Measurements from ENCODE around the gene LBHD2. TPM values are rescaled to one million over a fixed set of nuclear protein-coding genes. Genes with fewer than 3 reads are reported as not detected.
"Not testable (repeated sequence)": the region's sequence is repeated elsewhere in the genome, so short reads cannot be mapped to it uniquely, and the experiment has no call there.

Gene LBHD2
- total RNA-seq, 1 donor from 2014 or later = 3.1 TPM

DNA sequence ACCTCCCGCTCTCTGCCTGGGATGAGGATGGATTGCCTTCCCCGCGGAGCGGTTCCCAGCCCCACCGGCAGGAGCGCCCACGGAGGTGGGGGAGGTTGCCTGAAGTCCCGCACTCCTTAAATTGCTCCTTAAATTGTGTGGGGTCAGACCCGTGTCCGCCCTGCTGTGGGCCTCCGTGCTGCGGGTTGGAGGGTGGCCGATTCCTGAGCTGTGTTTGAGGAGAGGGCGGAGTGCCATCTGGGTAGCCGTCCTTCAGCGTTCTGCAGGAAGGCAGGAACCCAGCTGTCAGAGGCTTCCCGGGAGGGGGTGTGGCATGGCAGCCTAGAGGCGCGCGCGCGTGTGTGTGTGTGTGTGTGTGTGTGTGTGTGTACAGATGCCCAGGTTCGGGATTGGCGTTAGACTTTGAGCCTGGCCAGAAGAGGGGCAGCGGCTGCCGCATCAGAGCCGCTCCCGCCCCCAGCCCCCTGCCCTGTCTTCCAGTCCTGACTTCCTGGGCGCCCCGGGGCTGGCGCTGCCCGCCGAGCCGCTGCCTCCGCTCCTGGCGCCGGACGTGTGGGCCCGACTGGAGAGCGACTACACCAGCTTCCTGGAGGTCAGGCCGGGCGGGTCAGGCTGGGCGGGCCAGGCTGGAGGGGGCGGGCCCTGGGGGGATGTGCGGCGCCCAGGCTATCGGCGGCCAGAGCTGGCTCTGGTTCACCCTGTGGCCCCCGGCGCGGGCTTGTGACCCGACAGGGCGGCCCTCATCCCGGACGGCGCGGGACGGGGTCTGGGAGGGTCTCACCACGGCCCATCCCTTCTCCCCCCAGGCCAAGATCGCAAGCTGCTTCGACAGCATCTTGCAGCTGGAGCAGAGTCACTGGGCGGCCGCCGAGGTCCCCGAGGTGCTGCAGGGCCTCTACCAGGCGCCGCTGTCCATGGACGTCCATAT, 19.7 kb downstream of the LBHD2 start:
- DNase-seq (ENCODE audit: low spot score) = no peak

DNA sequence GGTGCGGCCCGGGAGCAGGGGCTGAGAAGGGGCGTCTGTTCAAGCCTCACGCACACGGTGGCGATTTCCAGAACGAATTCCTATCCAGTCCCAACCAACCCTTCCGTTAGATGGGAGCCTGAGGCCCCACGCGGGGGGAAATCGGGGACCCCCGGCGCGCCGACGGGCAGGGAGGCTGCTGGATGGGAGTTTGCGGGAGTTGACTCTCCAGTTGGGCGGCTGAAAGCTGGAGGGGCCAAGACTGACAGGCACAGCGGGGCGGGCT, 20.3 kb downstream of the LBHD2 start:
- DNase-seq (ENCODE audit: low spot score) = no peak

GRCh38 chr14:103104654-103105452, 20.8 kb downstream of the LBHD2 start:
- no peak for DNase-seq (ENCODE audit: low spot score)

GRCh38 chr14:103105580-103106150, 21.7 kb downstream of the LBHD2 start:
- no peak for DNase-seq (ENCODE audit: low spot score)

GRCh38 chr14:103107455-103107854, 23.4 kb downstream of the LBHD2 start:
- DNase-seq (ENCODE audit: low spot score) = no peak

- DNase-seq (ENCODE audit: low spot score) = no peak
Measured at GRCh38 chr14:103107941-103108748, 24.1 kb downstream of the LBHD2 start.

- DNase-seq (ENCODE audit: low spot score) = no peak
Measured at GRCh38 chr14:103108749-103109207, 24.8 kb downstream of the LBHD2 start.

GRCh38 chr14:103109535-103110441, 25.8 kb downstream of the LBHD2 start:
- no peak for DNase-seq (ENCODE audit: low spot score)

GRCh38 chr14:103110681-103111231, 26.7 kb downstream of the LBHD2 start:
- no peak for DNase-seq (ENCODE audit: low spot score)

DNA sequence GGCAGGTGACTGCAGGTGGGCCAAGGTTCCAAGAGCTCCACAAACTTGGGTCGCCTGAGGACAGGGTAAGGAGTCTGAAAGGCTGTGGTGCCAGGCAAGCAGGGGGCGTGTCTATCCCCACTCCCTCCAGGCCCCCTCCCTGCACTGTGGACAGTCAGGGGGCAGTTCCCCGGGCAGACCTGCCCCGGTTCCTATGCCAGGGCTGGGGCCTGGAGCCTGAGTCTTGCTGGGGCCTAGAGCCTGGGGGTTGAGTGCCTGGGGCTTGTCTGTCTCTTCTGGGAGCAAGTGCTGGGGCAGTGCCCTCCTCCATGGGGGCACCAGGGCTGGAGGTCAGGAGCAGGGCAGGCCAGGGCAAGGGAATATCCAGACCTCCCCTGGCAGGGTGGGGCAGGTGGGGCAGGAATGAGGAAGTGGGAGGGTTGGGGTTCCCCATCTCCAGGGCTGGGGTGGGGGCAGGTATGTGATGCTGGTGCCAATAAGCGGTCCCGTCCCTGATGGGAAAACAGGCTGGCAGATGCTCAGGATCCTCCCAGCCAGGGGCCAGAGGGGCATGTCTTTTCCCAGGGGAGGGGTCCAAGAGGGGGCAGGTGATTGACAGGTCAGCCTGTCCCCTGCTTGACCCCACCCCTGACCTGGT, 27.3 kb downstream of the LBHD2 start:
- DNase-seq (ENCODE audit: low spot score) = no peak

DNA sequence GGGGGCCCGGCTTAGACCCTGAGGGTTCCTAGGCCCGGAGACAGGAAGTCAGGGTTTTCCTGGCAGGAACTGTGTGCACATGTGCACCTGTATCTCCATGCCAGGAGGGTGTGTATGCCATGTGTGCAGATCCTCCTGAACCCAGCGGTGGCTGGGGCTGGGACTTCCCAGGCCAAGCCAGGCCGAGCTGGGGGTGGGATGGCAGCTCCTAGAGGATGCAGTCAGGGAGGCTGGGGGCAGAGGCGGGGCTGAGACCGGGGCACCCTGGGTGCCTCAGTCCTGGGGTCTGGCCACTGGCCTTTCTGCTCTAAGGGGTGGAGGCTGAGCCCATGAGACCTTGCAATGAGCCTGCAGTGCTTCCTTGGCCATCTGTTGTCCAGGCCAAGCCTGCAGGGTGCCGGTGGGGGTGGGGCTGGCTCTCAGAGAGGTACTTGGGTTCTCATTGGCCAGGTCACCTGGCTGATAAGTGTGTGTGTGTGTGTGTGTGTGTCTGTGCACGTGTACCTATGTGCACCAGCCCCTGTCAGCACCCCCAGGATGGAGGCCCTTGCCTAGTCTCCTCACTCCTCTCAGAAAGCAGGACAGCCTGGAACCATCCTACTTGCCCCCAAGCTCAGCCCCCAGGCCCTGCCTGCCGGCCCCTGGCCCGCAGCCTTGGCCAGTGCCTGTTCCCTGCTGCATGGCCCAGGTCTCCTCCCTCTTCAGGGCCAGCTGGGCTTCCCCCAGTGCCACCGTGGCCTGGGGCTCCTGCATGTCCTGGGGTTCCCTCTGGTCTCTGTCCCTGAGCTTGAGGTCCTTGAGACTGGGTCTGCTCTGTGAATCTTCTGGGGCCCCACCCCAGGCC, 28.6 kb downstream of the LBHD2 start:
- DNase-seq (ENCODE audit: low spot score) = no peak

DNA sequence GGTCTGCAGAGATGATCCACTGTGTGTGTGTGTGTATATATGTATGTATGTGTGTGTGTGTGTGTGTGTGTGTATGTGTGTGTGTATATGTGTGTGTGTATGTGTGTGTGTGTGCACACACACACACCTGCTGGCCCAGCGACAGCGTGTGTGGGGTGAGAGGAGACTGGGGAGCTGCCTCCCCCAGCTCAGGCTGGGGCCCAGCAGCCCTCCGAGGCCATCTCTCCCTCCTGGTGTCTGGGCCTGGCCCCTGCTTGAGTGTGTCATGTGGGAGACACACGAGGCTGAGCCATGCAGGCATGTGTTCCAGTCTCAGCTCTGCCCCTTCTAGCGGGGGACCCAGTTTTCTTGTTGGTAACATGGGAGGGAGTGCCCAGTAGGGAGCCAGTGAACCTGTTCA, 29.3 kb downstream of the LBHD2 start:
- no peak for DNase-seq (ENCODE audit: low spot score)

- DNase-seq (ENCODE audit: low spot score) = no peak
Measured at GRCh38 chr14:103113774-103114173, 29.8 kb downstream of the LBHD2 start.

- DNase-seq (ENCODE audit: low spot score) = not testable (repeated sequence)
Measured at GRCh38 chr14:103115086-103115679, 31.2 kb downstream of the LBHD2 start.

DNA sequence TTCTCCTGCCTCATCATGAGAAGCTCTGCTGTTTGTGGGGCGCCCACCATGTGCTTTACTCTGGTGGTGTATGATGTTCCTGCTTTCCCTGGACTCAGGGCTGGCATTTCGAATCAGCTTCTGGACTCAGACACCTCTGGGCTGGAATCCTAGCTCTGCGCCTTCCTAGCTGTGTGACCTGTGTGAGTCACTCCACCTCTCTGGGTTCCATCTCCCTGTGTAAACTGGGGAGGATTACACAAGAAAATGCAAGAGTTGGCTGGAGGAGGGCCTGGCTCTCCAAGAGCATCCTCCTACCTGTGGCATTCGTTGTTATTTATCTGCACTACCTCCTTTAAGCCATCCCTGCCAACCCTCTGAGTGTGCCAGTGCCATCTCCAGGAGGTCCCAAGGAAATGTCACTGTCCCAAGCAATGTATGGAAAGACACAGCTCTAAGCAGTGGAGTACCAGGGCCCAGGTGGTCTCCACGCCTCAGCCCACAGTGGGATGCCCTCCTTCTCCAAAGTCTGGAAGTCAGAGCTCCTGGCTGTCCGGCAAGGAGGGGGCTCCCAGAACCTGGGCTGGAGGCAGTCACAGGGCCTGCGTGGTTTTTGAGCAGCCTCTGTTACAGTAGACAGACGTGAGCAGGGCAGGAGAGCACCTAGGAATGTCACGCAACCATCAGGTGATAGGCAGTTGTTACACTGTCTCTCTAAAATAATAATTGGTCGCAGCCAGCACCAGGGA, 32.0 kb downstream of the LBHD2 start:
- no peak for DNase-seq (ENCODE audit: low spot score)

DNA sequence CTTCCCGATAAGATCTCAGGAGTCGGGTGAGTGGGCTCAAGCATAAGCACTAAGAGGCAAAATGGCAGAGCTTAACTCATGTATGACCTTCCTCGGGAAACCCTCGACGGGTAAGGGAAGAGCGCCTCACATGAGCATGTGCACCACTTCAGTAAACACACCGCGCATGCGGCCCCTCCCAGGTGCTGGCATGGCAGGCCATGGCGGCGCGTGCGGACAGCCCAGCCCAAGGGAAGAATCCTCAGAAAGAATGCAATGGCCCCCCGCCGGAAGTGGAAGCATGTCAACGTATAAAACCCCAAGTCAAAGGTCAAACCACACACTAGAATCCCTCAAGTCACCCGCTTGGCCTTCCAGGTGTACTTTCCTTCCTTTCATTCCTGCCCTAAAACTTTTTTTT, 32.6 kb downstream of the LBHD2 start:
- DNase-seq (ENCODE audit: low spot score) = no peak

- DNase-seq (ENCODE audit: low spot score) = not testable (repeated sequence)
Measured at GRCh38 chr14:103117499-103117898, 33.5 kb downstream of the LBHD2 start.
